ENCODE measurements around the gene PI4KA.
"Not testable (repeated sequence)": the region's sequence is repeated elsewhere in the genome, so short reads cannot be mapped to it uniquely, and the experiment has no call there.

DNA sequence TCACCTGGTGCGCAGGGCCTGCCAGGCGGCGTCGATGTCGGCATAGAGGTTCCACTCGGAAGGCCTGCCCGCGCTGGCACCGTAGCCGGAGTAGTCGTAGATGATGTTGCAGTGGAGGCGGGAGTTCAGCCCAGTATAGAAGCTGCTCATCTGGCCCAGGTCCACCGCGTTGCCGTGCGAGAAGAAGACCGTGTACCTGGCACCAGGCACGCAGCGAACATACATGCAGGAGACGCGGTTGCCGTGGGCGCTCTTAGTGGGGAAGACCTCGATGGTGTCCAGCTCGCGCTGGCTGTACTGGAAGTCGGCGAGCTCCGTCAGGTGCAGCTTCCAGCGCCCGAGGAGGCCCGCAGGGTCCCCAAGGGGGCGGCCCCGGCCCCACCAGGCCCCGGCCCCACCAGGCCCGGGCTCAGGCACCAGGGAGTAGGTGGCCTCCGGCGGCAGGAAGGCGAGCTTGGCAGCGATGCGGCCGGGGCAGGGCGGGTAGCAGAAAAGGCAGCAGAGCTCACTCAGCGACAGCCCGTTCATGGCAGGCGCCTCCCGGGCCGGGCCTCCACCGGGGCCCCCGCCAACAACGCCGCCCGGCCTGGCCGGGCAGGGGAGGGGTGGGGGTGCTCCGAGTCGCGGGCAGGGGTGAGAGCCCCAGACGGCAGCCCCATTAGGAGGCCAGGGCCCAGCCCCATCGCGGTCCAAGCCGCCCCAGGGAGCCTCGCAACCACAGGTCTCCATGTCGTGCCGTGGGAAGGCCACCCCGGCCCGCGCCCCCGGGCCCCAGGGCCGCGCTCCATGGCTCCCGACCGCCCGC is 188.0 kb downstream of the PI4KA start:
- TF ChIP-seq POLR2AphosphoS5, POLR2A (IDR thresholded peaks at IDR 0.05): not testable (repeated sequence)

Data from breast epithelium (tissue), 3 donors.